ENCODE measurements around the gene ECM2.

ECM2 gene

DNA sequence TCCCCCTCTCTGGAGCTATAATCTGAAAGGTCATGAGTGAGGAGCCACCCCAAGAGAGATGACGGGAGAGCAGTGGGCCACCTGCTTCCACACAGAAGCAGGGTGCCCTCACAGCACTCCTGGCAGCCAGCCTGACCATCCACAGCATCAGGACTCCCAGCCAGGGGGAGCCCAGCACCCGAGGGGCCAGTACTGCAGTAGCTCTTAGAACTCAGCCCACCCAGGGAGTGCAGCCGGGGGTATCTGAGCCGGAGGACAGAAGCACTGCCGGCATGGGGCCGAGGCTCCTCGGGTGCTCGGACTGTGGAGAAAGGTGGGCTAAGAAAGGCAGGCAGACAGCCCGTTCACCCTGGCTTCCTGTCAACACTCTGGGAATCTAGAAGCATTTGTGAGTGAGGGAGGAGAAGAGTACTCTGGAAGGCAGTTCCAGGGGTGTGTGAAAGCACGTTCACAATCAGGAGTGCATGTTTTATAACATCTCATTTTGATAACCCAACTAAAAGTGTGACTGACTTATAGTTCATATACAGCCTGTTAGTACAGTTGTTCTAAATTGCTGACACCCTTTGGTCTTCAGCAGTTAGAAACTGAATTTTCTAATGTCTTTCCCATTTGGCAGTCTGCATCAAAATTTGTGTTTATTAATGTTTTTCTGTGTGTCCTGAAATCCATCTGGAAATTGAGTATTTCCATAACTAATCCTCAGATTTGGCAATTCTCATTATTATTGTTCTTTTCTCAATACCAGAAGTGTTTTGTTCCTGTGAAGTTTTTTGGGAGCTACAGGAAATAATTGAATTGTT lies 27.6 kb downstream of the ECM2 start:
- Histone ChIP-seq H3K9ac (ENCODE audit: low read depth, low read length) (no peak overlapping the region), H3K4me1 (ENCODE audit: control insufficient read depth, insufficient read depth, low read length) (peaks cover 14% of the 10 kb centered on the region), H3K9me3 (ENCODE audit: control insufficient read depth, insufficient read depth, low read length) (no peaks in the 10 kb centered on the region), H3K4me3 (ENCODE audit: low read depth, low read length) (no peak overlapping the region), H3K36me3 (ENCODE audit: control insufficient read depth, insufficient read depth, low read length) (no peaks in the 10 kb centered on the region), H3K27me3 (ENCODE audit: control insufficient read depth, insufficient read depth, low read length) (no peaks in the 10 kb centered on the region)

DNA sequence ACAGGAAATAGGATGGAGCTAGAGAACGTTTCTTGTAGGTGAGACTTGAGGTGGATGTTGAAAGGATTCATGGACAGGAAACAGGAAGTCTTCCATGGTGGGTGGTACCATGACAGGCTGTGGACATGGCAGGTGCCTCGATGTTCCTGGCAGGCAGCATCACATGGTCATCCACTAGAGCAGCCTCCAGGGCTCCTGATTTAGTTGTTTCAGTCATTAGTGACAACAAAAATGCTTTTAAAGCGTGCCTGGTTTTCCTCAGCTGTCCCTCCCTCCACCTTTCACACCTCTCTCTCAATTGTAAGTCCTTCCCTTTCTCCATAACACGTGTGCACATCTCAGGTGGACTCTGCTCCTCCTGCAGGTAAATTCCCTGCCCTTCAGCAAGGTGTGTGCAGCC lies 28.3 kb downstream of the ECM2 start:
- Histone ChIP-seq H3K27me3 (ENCODE audit: control insufficient read depth, insufficient read depth, low read length) (no peaks in the 10 kb centered on the region), H3K4me1 (ENCODE audit: control insufficient read depth, insufficient read depth, low read length) (peaks cover 14% of the 10 kb centered on the region), H3K36me3 (ENCODE audit: control insufficient read depth, insufficient read depth, low read length) (no peaks in the 10 kb centered on the region), H3K9ac (ENCODE audit: low read depth, low read length) (no peak overlapping the region), H3K9me3 (ENCODE audit: control insufficient read depth, insufficient read depth, low read length) (no peaks in the 10 kb centered on the region), H3K4me3 (ENCODE audit: low read depth, low read length) (no peak overlapping the region)

DNA sequence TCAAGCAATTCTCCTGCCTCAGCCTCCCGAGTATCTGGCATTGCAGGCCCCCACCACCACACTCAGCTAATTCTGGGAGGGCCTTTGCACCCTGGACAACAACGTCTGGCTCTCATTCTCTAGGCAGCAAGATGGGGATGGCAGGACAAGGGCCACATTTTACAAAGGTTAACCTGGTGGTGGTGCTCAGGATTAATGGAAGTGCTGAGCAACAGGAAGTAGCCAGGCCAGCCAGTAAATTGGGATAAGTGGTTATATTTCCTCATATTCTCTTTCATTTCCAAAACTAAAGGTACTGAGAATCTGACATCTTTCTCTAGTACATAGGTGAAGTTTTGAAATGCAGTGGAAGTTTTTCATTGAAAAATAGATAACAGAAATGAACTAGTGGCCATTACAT lies 28.8 kb downstream of the ECM2 start:
- peaks cover 14% of the 10 kb centered on the region for H3K4me1 ChIP-seq (ENCODE audit: control insufficient read depth, insufficient read depth, low read length)
- H3K9ac ChIP-seq (ENCODE audit: low read depth, low read length) = no peak overlapping the region

DNA sequence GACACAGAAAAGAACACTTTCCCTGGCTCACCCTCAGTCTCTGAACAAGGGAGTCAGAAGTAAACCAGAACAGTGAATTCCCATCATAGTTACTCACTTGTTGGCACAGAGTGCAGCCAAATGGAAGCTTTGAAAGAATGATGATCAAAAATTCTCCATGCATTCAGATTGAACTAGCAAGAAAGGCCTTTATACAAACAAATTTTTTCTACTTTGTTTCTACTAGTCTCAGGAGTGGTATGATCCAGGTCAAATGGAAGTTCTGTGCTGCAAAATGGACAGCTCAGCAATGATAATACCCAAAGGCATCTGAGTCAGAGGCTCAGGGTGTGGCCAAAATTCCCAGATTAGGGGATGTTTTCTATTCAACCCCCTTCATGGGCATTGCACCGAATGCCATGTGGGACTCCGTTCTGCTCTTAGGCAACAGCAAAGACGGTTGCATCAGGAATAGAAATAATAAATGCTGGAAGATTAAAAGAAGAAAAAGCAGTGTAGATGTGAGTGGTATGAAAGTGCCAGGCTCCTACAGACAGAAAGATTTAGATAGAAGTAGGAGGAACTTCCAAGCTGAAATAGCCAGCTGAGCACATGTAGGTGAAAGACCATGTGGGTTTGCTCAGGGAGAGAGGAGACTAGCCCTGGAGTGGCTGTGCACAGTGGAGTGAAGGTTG lies 29.5 kb downstream of the ECM2 start:
- no peak overlapping the region for H3K9ac ChIP-seq (ENCODE audit: low read depth, low read length)
- H3K4me3 ChIP-seq (ENCODE audit: low read depth, low read length) = no peak overlapping the region
- H3K27me3 ChIP-seq (ENCODE audit: control insufficient read depth, insufficient read depth, low read length) = no peaks in the 10 kb centered on the region
- H3K9me3 ChIP-seq (ENCODE audit: control insufficient read depth, insufficient read depth, low read length) = no peaks in the 10 kb centered on the region
- H3K36me3 ChIP-seq (ENCODE audit: control insufficient read depth, insufficient read depth, low read length) = no peaks in the 10 kb centered on the region
- H3K4me1 ChIP-seq (ENCODE audit: control insufficient read depth, insufficient read depth, low read length) = peaks cover 14% of the 10 kb centered on the region

More for the DNA sequence above, 28.8 kb downstream of the ECM2 start:
- Histone ChIP-seq H3K36me3 (ENCODE audit: control insufficient read depth, insufficient read depth, low read length) (no peaks in the 10 kb centered on the region), H3K4me3 (ENCODE audit: low read depth, low read length) (no peak overlapping the region), H3K9me3 (ENCODE audit: control insufficient read depth, insufficient read depth, low read length) (no peaks in the 10 kb centered on the region), H3K27me3 (ENCODE audit: control insufficient read depth, insufficient read depth, low read length) (no peaks in the 10 kb centered on the region)

- no peaks in the 10 kb centered on the region for H3K36me3 ChIP-seq (ENCODE audit: control insufficient read depth, insufficient read depth, low read length)
- no peaks in the 10 kb centered on the region for H3K9me3 ChIP-seq (ENCODE audit: control insufficient read depth, insufficient read depth, low read length)
- H3K27me3 ChIP-seq (ENCODE audit: control insufficient read depth, insufficient read depth, low read length) = no peaks in the 10 kb centered on the region
- no peak overlapping the region for H3K4me3 ChIP-seq (ENCODE audit: low read depth, low read length)
- H3K4me1 ChIP-seq (ENCODE audit: control insufficient read depth, insufficient read depth, low read length) = peaks cover 14% of the 10 kb centered on the region
- H3K9ac ChIP-seq (ENCODE audit: low read depth, low read length) = no peak overlapping the region
These were observed 30.9 kb downstream of the ECM2 start for GRCh38 chr9:92504881-92505280.

DNA sequence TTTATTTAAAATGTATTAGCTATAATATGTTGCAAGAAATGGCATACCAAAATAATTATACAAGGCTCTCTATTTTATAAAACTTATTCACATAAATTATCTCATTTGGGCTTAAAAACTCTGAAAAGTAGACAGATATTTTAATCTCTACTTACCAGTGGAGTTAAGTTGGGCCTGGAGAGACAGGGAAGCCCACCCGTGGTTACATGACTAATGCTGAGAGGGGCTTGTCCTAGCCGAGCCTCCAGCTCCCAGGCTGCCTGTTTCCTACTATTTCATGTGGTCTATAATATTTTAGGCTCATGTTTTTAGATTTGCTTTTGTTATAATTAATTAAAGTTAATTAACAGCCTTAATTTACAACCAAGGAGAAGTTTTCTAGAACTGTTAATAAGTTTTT lies 32.6 kb downstream of the ECM2 start:
- Histone ChIP-seq H3K36me3 (ENCODE audit: control insufficient read depth, insufficient read depth, low read length) (no peaks in the 10 kb centered on the region), H3K4me1 (ENCODE audit: control insufficient read depth, insufficient read depth, low read length) (peaks cover 11% of the 10 kb centered on the region), H3K27me3 (ENCODE audit: control insufficient read depth, insufficient read depth, low read length) (no peaks in the 10 kb centered on the region), H3K9me3 (ENCODE audit: control insufficient read depth, insufficient read depth, low read length) (no peaks in the 10 kb centered on the region), H3K4me3 (ENCODE audit: low read depth, low read length) (no peak overlapping the region), H3K9ac (ENCODE audit: low read depth, low read length) (no peak overlapping the region)

DNA sequence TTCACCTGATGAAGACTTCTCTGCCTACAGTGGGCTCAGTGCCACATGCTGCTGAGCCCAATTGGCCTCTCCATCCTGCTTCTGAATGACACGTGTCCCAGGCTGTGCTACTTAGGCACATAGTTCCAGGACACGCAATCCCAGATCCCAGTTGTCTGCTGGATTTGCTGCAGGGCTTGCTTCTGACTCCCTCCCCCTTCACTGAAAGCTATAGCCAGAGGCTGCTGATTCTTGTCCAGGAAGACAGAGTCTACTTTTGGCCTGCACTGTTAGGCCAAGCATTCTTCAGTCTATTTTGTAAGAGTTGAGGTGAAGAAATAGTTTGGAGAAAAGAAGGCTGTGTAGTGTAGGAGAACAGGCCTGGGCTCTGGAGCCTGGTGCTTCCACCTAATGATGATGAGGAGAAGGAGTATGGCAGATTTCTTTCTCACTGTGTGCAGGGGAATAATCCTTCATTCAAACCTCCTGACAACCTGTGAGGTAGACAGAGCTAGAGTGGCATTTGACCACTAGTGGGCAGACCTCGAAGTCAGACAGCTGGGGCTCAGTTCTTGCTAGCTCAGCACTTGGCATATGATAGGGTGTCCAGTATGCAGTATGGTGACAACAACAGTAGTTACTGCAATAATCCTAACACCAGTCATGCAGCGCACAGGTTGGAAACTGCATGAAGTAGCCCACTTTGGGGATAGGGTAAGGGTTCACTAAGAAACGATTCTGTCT lies 34.0 kb downstream of the ECM2 start:
- H3K4me3 ChIP-seq (ENCODE audit: low read depth, low read length) = no peak overlapping the region
- H3K9ac ChIP-seq (ENCODE audit: low read depth, low read length) = no peak overlapping the region
- no peaks in the 10 kb centered on the region for H3K27me3 ChIP-seq (ENCODE audit: control insufficient read depth, insufficient read depth, low read length)
- H3K4me1 ChIP-seq (ENCODE audit: control insufficient read depth, insufficient read depth, low read length) = peaks cover 5% of the 10 kb centered on the region
- H3K9me3 ChIP-seq (ENCODE audit: control insufficient read depth, insufficient read depth, low read length) = no peaks in the 10 kb centered on the region
- H3K36me3 ChIP-seq (ENCODE audit: control insufficient read depth, insufficient read depth, low read length) = no peaks in the 10 kb centered on the region

GRCh38 chr9:92500725-92501124 lies 35.1 kb downstream of the ECM2 start:
- H3K9ac ChIP-seq (ENCODE audit: low read depth, low read length) = no peak overlapping the region
- H3K36me3 ChIP-seq (ENCODE audit: control insufficient read depth, insufficient read depth, low read length) = no peaks in the 10 kb centered on the region
- H3K27me3 ChIP-seq (ENCODE audit: control insufficient read depth, insufficient read depth, low read length) = no peaks in the 10 kb centered on the region
- no peaks in the 10 kb centered on the region for H3K9me3 ChIP-seq (ENCODE audit: control insufficient read depth, insufficient read depth, low read length)
- H3K4me1 ChIP-seq (ENCODE audit: control insufficient read depth, insufficient read depth, low read length) = peaks cover 5% of the 10 kb centered on the region
- H3K4me3 ChIP-seq (ENCODE audit: low read depth, low read length) = no peak overlapping the region

DNA sequence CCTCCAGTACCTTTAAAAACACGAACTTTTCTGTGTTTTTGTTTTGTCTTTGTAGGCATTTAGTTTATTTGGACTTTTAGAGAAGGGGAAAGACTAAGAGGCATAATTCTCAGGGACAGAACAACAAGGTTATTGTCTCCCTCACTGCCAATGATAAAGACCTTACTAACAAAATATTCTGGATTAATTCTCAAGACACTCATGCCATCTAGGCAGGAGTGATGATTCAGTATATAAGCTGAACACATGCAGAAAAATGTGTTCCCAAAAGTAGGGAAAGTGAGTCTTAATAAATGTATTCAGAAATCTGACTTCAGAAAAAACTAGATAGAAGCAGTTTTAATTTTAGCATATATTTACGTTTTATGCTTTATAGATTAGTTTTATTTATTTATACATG lies 36.1 kb downstream of the ECM2 start:
- no peaks in the 10 kb centered on the region for H3K27me3 ChIP-seq (ENCODE audit: control insufficient read depth, insufficient read depth, low read length)
- no peak overlapping the region for H3K9ac ChIP-seq (ENCODE audit: low read depth, low read length)

DNA sequence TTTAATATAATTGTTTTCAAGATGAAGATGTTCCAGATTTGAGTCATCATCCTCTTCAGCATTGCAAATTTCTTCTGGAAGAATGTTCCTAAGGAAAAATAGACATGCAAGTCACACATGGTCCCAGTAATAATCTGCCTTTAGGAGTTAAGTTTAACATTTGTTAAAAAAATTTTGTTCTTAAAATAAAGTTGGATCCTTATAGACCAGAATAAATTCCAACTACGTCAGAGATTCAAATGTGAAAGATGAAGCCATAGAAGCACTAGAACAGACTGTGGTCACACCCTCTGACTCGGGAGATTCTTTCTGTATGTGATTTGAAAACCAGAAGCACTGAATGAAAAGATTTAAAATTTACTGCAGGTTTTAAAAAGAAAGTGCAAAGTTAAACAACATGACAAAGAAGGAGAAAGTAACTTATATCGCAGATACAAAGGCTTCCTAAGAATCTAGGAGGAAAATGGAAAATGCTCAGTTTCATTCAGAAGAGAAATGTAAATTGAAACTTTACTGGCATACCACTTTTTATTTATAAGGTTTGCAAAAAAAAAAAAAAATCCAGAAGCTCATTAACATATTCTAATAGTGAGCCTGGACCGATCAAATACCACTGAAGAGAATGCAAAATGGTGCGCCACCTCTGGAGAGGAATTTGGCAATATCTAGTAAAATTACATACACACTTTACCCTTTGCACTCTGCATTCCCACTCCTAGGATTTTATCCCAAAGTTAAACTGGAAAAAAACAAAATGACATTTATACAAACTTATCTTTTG lies 39.2 kb downstream of the ECM2 start:
- Histone ChIP-seq H3K36me3 (ENCODE audit: control insufficient read depth, insufficient read depth, low read length) (no peaks in the 10 kb centered on the region), H3K9me3 (ENCODE audit: control insufficient read depth, insufficient read depth, low read length) (no peaks in the 10 kb centered on the region), H3K4me3 (ENCODE audit: low read depth, low read length) (no peak overlapping the region), H3K27me3 (ENCODE audit: control insufficient read depth, insufficient read depth, low read length) (no peaks in the 10 kb centered on the region), H3K9ac (ENCODE audit: low read depth, low read length) (no peak overlapping the region), H3K4me1 (ENCODE audit: control insufficient read depth, insufficient read depth, low read length) (no peaks in the 10 kb centered on the region)

More for the DNA sequence above, 36.1 kb downstream of the ECM2 start:
- no peaks in the 10 kb centered on the region for H3K9me3 ChIP-seq (ENCODE audit: control insufficient read depth, insufficient read depth, low read length)
- H3K4me1 ChIP-seq (ENCODE audit: control insufficient read depth, insufficient read depth, low read length) = peaks cover 5% of the 10 kb centered on the region
- H3K36me3 ChIP-seq (ENCODE audit: control insufficient read depth, insufficient read depth, low read length) = no peaks in the 10 kb centered on the region
- H3K4me3 ChIP-seq (ENCODE audit: low read depth, low read length) = no peak overlapping the region

DNA sequence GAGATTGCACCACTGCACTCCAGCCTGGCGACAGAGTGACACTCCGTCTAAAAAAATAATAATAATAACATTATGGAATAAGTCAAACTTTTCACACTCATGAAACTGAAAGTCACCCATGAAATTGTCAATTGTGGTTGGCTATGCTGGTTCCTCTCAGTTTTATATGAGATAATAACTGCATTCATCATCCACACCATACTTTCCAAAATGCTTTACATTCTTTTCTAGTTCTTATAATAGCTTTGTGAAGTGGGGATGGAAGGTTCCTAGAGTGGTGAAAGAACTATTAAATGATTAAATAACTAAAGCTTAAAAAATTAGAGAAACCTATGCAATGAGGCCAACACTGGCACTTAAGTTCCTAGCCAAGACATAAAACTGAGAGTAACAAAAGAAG lies 40.9 kb downstream of the ECM2 start:
- H3K9ac ChIP-seq (ENCODE audit: low read depth, low read length) = no peak overlapping the region
- no peaks in the 10 kb centered on the region for H3K9me3 ChIP-seq (ENCODE audit: control insufficient read depth, insufficient read depth, low read length)
- H3K4me3 ChIP-seq (ENCODE audit: low read depth, low read length) = no peak overlapping the region
- H3K36me3 ChIP-seq (ENCODE audit: control insufficient read depth, insufficient read depth, low read length) = no peaks in the 10 kb centered on the region
- no peaks in the 10 kb centered on the region for H3K27me3 ChIP-seq (ENCODE audit: control insufficient read depth, insufficient read depth, low read length)
- no peaks in the 10 kb centered on the region for H3K4me1 ChIP-seq (ENCODE audit: control insufficient read depth, insufficient read depth, low read length)

Measured in iPS-15b (cell line).